Inflammatory macrophage treated with lipopolysaccharide for 4 hours (primary cell): ENCODE data around the gene DDX54.

Experiments
- DNase-seq: peaks from one replicate; pipeline ENCODE4 v3.0.0-alpha.2; 2020

DDX54 gene

DNA sequence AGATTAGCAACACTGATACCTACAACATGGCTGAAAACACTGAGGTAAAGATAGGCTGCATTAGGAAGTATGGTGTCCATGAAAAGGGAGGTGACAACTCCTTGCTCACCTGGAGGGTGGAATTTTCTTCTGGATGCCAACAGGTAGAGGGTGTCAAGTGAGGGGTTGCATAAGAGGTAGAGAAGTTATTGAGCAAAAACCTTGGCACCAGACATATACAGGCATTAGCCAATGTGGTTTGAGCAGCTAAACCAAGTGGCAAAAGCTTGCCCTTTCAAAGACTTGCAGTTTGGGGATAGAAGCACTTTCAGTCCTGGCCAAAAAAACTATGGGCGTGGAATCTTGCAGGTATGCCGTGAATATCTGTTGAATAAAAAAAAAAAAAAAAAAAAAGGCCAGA is 4.1 kb upstream of the DDX54 start:
- DNase-seq = no peak

DNA sequence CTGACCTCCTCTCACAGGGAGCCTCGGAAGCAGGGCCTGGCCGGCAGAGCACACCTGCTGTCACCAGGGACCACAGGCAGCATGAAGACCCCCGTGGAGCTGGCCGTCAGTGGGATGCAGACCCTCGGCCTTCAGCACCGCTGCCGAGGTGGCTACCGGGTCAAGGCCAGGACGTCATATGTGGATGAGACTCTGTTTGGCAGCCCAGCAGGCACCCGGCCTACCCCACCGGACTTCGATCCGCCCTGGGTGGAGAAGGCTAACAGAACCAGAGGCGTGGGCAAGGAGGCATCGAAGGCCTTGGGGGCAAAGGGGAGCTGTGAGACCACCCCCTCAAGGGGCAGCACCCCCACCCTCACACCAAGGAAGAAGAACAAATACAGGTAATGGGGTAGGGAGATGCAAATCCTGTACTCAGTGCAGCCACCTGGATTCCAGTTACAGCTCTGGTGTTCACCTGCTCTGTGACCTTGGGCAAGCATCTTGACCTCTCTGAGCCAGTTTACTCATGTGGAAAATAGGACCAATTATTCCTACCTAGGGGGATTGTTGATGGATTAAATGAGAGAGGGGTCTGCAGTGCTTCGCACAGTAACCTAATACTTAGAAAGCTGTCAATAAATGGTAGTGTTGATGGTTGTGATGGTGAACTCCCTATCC is 1.5 kb upstream of the DDX54 start:
- no peak for DNase-seq

DNA sequence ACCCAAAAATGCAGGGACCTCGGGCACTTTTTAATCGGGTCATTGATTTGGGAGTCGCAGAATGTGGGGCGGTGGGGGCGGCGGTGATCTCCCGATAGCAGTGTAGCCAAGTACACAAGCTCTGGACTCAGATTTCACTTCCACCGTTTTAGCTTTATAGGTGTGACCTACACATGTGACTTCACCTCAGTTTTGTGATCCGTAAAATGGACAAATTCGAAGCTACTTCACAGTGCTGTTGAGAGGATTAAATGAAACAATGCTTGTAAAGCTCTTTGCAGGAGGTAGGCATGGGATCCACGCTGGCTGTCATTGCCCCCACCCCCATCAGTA is 721 bp upstream of the DDX54 start:
- DNase-seq = no peak

DNA sequence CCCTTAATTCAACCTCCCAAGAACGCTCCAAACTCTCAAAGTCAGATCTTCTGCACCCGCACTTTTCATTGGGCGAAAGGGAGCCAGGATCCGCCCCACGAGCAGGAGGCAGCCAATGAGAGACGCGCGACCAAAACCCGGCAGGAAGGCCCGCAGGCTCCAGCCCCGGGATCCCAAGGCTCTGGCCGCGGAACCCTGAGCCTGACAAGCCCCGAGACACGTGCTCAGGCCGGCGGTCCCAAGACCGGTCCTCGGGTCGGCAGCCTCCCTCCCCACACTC is 438 bp downstream of the DDX54 start:
- peak; percentile 88 for DNase-seq

DNA sequence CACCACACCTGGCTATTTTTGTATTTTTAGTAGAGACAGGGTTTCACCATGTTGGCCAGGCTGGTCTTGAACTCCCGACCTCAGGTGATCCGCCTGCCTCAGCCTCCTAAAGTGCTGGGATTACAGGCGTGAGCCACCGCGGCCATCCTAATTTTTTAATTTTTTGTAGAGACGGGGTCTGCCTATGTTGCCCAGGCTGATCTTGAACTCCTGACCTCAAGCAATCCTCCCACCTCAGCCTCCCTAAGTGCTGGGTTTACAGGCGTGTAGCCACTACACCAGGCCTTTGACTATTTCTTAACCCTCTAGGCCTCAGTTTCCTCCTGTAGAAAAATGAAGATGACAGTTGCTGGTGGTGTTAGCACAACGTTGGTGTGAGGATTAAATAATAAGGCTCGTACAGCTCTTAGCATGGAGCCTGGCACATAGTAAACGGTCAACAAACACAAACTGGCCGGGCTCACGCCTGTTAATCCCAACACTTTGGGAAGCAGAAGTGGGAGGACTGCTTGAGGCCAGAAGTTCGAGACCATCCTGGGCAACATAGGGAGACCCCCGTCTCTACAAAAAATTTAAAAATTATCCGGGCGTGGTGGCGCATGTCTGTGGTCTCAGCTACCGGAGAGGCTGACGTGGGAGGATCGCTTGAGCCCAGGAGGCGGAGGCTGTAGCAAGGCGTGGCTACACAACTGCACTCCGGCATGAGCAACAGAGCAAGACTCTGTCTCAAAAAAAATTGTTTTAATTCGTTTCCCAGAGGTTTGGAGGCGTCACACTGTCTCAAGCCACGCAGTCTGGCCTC is 979 bp downstream of the DDX54 start:
- DNase-seq = no peak

DNA sequence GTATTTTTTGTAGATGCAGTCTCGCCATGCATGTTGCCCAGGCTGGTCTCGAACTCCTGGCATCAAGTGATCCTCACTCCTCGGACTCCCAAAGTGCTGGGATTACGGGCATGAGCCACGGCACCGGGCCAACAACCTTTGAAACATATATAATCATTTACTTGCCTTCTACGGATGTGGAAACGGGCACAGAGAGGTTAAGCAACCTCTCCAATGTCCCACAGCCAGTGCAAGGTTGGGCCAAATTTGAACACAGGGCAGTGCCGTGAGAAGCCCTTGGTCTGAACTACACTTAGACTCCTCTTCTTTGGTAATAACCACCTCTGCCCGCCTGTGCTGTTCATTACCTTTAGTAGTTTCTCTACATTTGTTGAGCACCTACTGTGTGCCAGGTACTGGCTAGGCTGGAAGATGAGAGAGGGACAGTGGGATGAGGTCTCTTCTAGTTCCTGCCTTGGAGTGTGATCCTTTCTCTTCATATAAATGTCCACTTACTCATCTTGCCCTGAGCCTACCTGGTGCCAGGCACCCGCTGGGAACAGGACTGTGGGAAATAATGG is 2.2 kb downstream of the DDX54 start:
- no peak for DNase-seq

DNA sequence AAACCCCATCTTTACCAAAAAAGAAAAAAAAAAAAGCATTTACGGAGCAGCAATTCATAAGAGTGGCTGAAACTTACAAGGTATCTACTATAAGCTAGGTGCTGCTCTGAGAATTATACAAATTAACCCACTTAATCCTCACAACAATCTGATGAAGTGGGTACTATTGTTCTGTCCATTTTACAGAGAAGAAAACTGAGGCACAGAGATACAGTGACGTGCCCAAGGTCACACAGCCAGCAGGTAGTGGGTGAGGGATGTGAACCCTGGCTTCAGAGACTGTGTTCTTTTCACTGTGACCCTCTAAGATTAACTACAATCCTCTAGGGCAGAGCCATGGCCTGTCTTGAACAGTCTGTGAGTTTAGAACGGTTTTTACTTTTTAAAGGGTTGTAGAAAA is 3.3 kb downstream of the DDX54 start:
- no peak for DNase-seq

DNA sequence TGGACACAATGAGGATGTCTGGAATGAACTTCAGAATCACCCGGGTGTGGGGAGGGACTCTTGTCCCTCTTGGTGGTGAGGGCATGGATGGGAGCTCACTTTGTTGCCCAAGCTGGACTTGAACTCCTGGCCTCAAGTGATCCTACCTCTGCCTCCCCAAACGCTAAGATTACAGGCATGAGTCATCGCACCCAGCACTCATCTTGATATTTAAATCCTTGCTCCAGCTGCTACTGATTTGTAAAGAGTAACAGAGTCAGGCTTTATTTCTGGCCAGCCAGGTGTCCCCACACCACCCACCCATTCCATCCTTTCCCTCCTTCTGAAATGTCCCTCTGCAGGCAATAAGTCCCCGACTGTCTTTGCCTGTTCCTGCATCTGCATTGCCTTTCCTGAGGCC is 4.9 kb downstream of the DDX54 start:
- DNase-seq = no peak

DNA sequence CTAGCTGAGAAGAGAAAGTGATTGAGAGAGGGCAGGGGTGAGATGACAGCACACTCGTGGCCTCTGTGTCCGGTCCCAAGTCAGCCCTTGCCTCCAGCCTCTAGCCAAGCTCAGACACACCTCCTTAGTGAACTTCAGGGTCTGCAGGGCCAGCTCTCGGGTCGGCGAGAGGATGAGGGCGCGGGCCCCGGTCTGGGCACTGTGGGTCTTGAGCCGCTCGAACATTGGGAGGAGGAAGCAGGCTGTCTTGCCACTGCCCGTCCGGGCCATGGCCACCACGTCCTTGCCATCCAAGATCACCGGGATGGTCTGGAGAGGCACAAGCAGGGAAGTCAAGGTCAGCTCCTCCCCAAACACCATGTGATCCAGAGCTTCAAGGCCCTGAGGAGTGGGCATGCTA is 6.3 kb downstream of the DDX54 start:
- DNase-seq = no peak

DNA sequence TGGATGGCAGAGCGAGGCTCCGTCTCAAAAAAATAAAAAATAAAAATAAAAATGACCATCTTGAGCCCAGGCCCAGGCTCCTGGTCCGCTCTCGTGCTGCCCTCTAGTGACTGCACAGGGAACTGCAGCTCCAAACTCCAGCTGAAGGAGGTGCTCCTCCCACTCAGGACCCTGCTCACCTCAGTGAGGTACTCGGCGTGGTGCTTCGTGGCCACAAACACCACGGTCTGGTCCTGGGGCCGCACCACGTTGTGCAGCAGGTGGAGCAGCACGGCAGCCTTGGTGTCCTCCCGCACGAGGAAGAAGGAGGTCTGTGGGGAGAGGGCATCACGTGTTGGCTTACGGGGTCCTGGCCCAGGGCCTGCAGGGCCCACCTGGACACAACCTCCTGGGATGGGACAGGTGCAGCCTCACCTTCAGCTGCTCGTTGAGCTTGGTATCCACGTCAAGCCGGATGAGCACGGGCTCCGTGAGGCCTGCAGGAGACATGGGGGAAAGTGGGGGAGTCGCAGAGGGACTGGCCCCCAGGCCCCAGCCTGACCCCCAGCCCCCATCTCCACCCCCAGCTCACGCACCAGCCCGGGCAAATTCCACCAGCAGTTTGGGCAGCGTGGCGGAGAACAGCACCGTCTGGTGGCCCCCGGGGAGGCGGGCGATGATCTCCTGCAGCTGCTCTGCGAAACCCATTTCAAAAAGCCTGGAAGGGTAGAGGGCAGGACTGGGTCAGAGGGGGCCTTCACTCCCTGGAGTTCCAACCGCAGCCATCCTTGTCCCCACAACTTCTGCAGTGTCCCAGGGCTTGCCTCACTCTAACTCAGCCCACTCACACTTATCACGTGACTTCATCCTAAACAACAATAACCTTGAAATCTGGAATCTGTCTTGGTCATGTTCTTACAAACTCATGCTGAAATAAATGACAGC is 10.6 kb downstream of the DDX54 start:
- peak; percentile 58 for DNase-seq

DNA sequence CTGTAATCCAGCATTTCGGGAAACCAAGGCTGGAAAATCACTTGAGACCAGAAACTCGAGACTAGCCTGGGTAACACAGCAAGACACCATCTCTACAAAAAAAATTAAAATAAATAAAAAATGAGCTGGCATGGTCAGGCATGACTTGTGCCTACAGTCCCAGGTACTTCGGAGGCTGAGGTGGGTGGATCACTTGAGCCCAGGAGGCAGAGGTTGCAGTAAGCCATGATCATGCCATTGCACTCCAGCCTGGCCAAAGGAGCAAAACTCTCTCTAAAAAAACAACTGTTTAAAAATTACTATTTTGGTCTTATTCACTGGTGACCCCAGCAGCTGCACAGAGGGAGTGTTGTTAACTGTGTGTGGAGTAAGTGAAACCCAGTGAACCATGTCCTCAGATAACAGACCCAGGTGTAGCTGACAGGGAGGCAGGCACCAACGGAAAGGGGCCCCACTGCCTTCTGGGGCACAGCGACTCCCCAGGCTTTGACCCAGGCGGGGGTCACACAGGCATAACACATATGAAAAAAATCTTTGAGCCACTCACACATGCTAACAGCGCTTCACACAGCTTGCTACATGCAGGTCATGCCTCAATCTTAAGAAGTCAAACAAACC is 12.1 kb downstream of the DDX54 start:
- DNase-seq = no peak

DNA sequence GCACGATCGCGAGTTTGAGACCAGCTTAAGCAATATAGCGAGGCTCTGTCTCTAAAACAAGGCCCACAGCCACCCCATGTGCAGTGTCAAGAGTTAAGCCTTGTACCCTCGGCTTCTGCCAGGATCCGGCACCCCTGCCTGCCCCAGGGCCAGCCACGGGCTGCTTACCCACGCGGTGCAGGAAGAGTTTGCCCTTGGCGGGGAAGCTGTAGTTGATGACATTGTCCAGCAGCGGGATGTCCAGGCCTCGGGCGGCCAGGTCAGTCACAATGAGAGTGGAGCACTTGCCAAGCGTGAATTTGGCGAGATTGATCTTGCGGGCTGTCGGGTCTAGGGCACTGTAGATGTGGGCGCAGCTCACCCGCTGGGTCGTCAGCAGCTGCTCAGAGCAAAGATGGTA is 13.1 kb downstream of the DDX54 start:
- no peak for DNase-seq

DNA sequence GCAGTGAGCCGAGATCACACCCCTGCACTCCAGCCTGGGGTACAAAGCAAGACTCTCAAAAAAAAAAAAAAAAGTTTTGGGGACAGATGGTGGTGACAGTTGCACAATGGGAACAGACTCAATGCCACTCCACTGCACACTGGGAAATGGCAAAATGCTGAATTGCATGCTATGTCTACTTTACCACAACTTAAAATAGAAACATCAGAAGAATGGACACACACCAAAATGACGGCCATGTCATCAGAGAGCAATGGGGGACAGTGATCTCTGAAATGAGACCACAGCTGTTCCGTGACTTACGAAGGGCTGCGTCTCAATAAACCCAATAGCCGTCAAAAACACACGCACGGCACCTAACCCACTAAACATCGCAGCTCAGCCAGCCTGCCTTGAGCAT is 13.7 kb downstream of the DDX54 start:
- no peak for DNase-seq

DNA sequence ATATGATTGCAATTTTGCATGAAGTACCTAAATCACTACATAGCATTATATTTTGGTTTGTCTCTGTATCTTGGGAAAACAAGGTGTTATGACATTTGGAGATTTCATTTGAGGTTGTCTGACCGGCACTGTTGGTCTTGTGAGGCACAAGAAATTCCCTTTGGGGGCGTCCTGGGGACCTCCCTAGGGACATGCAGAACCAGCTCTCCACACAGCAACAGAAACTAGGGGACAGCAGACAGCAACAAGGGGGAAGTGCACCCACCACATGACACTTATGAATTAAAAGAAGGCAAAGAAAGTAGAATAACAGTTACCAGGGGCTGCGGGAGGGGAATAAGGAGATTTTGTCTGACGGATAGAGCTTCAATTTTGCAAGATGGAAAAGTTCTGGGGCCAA is 14.4 kb downstream of the DDX54 start:
- DNase-seq = no peak

DNA sequence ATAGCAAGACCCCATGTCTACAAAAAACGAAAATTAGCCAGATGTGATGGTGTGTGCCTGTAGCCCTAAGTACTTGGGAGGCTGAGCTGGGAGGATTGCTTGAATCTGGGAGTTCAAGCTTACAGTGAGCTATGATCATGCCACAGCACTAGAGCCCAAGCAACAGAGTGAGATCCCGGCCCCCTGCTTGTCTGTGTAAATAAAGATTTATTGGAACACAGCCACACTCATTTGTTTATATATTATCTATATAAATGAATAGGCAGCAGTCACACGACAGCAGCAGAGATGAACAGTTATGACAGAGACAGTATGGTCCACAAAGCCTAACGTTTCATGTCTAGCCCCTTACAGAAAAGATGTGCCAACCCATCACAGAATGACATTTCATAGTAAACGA is 14.8 kb downstream of the DDX54 start:
- no peak for DNase-seq

DNA sequence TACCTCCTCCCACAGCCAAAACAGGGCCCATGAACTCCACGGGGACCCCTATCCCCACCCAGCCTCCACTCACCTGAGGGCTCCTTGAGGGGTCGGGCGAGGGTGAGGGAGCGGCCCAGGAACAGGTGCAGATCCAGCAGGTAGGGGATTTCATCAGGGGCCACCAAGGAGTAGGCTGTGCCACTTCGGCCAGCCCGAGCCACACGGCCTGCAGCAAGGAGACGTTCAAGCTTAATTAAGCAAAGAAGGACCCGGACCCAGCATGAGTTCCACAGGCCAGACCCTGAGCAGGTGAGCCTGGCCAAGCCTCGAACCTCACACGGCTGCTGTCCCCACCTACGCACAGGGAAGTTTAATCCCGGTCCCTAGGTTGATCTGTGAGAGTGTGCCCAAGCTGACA is 15.6 kb downstream of the DDX54 start:
- no peak for DNase-seq

DNA sequence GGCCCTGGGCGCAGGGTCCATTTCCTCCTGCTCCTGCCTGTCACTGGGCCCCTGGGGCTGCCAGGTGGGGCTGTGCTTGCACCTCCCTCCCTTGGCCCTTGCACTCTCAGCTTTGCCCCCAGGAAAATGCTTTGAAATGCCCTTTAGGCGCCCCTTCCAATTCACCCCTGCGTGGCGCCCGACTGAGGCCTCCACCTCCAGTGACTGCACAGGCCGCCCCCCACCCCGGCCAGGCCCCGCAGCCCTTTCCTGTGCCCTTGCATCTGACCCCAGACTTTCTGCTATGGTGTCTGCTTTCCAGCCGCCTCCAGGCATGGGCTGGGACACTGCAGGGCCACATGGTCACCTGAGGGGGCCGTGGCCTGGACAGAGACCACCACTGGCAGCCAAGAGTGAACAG is 17.4 kb downstream of the DDX54 start:
- DNase-seq = no peak

DNA sequence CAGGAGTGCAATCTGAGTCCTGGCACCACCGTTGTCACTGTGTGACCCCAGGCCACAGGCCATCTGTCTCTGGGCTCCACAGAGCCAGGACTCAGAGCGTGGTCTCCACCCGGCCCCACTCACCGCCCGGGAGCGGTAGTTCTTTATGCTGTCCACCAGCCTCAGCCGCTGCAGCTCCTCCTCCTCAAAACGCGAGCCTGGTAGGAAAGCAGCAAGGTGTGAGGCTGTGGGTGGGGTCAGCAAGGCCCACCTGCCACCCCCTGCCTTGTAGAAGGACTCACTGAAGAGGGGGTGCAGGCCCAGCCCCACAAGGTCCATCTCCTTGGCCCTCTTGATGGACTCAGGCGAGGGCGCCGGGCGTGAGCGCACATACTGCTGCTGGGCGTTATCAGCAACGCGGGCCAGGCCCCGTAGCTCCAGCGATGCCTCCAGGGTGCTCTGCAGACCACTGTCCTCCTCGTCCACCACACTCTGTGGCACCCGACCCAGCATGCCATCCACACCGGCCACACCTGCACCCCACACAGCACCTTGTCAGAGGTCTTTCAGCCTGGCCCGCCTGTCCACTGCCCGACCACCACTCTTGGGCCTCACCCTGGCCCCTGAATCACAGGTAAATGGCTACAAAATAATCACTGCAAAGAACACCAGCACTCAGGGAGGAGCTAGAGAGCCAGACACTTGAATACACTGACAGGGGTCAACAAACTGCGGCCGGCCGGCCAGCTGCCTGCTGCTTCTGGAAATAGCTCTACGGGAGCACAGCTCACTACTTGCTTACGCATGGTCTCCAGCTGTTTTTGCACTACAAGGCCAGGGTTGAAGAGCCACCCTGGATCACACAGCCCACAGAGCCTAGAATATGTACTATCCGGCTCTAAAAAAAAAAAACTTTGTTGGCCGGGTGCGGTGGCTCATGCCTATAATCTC is 19.5 kb downstream of the DDX54 start:
- no peak for DNase-seq

DNA sequence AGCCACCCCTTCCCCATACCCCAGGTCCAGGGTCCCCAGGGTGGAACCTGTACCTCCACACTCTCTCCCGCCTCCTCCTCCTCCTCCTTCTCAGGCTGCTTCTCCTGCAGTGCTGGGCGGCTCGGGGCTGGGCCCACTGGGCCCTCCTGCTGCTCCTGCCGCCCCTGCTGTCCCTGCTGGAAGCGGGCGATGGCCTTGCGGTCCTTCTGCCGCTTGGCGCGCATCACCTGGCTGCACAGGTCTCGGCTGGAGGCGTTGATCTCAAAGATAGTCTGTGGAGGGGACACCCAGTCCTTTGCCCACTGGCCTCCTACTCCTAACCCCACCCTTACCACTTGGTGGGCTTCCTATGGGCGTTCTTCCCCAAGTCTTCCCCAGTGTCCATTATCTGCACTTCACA is 21.3 kb downstream of the DDX54 start:
- no peak for DNase-seq

DNA sequence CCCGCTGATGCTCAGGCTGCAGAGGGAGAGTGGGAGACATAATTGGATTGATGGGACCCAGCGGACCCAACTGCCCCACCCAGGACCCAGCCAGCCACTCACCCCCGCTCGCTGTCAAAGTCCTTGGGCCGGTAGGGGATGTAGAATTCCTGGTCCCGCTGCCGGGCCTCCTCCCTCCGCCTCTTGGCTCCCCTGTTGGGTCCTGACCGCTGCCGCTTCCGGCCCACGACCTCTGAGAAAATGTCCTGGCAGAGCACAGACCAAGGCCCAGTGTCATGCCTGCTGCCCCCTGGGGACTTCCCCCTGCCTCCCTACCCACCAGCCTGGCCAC is 22.3 kb downstream of the DDX54 start:
- no peak for DNase-seq

DNA sequence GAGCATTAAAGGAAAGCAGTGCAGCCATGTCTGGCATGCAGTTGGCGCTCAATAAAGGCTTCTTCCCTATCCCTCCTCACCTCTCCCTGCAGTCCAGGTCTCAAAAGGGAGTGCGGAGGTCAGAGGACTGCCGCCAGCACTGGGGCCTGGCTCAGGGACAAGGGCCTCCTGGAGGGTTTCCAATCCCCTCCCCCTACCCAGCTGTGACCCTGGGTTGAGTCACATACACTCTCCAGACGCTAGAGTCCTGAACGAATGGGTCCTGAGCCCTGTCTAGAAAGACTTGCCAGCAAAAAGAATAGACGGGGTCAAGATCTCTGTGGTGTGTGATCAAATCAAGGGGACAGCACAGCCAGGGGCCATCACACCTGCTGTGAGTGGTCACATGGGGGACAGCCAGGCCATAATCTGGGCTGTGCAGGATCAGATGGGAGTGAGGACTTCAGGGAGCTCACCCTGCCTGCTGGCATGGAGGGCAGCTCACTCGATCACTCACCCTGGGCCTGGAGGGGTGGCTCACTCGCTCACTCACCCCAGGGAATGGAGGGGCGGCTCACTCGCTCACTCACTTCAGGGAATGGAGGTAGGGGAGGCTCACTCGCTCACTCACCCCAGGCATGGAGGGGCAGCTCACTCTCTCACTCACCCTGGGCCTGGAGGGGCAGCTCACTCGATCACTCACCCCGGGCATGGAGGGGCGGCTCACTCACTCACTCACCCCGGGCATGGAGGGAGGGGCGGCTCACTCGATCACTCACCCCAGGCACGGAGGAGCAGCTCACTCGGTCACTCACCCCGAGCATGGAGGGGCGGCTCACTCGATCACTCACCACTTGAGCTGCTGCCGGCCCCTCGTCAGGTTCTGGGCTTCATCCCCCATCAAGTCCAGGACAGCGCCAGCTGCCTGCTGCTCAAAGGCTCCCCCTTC is 22.9 kb downstream of the DDX54 start:
- DNase-seq = no peak
